Smooth muscle cell (in vitro differentiated cells): Measurements from ENCODE around the gene ESPN. TPM values are rescaled to one million over a fixed set of nuclear protein-coding genes. Genes with fewer than 3 reads are reported as not detected.

Experiments
- DNase-seq: peaks from one replicate; lab custom pipeline; 2025; ENCODE audit not compliant: unreplicated experiment; lab: John Stamatoyannopoulos, UW
- H2AFZ ChIP-seq: fragments of 200-600 bp; sonication (generic); 2 replicates; pipeline ENCODE4 v1.6.0; 2016; ENCODE audit warnings: antibody characterized with exemption, low read depth, mild to moderate bottlenecking
- H3F3A ChIP-seq: fragments of 200-600 bp; sonication (generic); 2 replicates; pipeline ENCODE4 v1.6.0; 2017; ENCODE audit warnings: antibody characterized with exemption, low read depth
- H3K27ac ChIP-seq: fragments of 200-600 bp; sonication (generic); 2 replicates; pipeline ENCODE4 v1.5.1; 2016; ENCODE audit warnings: low read depth, mild to moderate bottlenecking
- H3K27me3 ChIP-seq: fragments of 200-600 bp; sonication (generic); 2 replicates; pipeline ENCODE4 v1.6.1; 2016; ENCODE audit warnings: low read depth, mild to moderate bottlenecking
- H3K36me3 ChIP-seq: fragments of 200-600 bp; sonication (generic); 2 replicates; pipeline ENCODE4 v1.5.1; 2016; ENCODE audit warnings: low read depth
- H3K4me1 ChIP-seq: fragments of 200-600 bp; sonication (generic); 2 replicates; pipeline ENCODE4 v1.5.1; 2016; ENCODE audit warnings: low read depth
- H3K4me2 ChIP-seq: fragments of 200-600 bp; sonication (generic); 2 replicates; pipeline ENCODE4 v1.6.0; 2016; ENCODE audit warnings: mild to moderate bottlenecking
- H3K4me3 ChIP-seq: fragments of 200-600 bp; sonication (generic); 2 replicates; pipeline ENCODE4 v1.5.1; 2016; ENCODE audit warnings: mild to moderate bottlenecking
- H3K79me2 ChIP-seq: fragments of 200-600 bp; sonication (generic); 2 replicates; pipeline ENCODE4 v1.6.0; 2016; ENCODE audit warnings: low read depth, mild to moderate bottlenecking
- H3K9ac ChIP-seq: fragments of 200-600 bp; sonication (generic); 2 replicates; pipeline ENCODE4 v1.6.0; 2016; ENCODE audit warnings: low read depth
- H3K9me3 ChIP-seq: fragments of 200-600 bp; sonication (generic); replicated peaks from 2 replicates; pipeline ENCODE4 v1.5.1; 2016; ENCODE audit warnings: low read depth
- H4K20me1 ChIP-seq: fragments of 200-600 bp; sonication (generic); 2 replicates; pipeline ENCODE4 v1.6.0; 2016; ENCODE audit warnings: low read depth
- WGBS: methylation state at CpG from one replicate; pipeline ENCODE4 v1.1.7; 2016; ENCODE audit warnings: low lambda C conversion rate; 5-methylcytosine and 5-hydroxymethylcytosine counted together
- polyA plus RNA-seq: library from polyadenylated mRNA; unstranded; fragments of >200 nt; fragmentation: Nextera tagmentation; extraction: Ambion mirVana; gene quantifications from 2 replicates; pipeline ENCODE4 v1.2.1, GENCODE V29; 2016
- total RNA-seq: library from RNA; depleted of rRNA; stranded (reverse); fragments of >200 nt; gene quantifications from 2 replicates; pipeline ENCODE4 v1.2.3, GENCODE V29; 2014
- TF ChIP-seq, protein P1 (sequence below): fragments of 200-600 bp; sonication (generic); IDR thresholded peaks from 2 replicates; pipeline ENCODE4 v1.5.1; 2017; ENCODE audit warnings: borderline replicate concordance, mild to moderate bottlenecking, antibody characterized with exemption; ENCODE audit not compliant: insufficient read depth, poor library complexity, severe bottlenecking

ESPN gene
- total and polyA plus RNA-seq, 2 experiments from 2014 or later, result 1.1 TPM; not detected in 1

DNA sequence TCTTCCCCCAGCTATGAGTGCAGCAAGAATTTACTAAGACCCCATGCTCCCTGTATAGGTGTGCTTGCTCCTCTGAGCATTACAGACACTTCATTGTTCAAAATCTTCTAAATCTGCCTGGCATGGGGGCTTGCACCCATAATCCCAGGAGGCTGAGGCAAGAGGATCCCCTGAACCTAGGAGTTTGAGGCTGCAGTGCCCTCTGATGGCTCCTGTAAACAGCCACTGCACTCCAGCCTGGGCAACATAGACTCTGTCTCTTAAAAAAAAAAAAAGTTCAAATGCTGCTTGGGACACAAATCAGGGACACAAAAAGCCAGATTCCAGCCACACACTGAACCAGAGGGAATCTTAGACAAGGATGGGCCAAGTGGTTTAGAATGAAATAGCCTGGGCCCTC lies 27.6 kb upstream of the ESPN start:
- DNase-seq, result no peak
- Histone ChIP-seq H3K27ac (no peak overlapping the region), H3K36me3 (no peaks in the 10 kb centered on the region), H3K4me3 (no peak overlapping the region), H4K20me1 (no peaks in the 10 kb centered on the region), H3K27me3 (no peaks in the 10 kb centered on the region), H3K4me2 (no peak overlapping the region), H3K79me2 (no peaks in the 10 kb centered on the region), H2AFZ (no peak overlapping the region), H3K9ac (no peak overlapping the region), H3K4me1 (peaks cover 9% of the 10 kb centered on the region), H3F3A (no peaks in the 10 kb centered on the region), H3K9me3 (no peaks in the 10 kb centered on the region)
- TF ChIP-seq, protein P1, sequence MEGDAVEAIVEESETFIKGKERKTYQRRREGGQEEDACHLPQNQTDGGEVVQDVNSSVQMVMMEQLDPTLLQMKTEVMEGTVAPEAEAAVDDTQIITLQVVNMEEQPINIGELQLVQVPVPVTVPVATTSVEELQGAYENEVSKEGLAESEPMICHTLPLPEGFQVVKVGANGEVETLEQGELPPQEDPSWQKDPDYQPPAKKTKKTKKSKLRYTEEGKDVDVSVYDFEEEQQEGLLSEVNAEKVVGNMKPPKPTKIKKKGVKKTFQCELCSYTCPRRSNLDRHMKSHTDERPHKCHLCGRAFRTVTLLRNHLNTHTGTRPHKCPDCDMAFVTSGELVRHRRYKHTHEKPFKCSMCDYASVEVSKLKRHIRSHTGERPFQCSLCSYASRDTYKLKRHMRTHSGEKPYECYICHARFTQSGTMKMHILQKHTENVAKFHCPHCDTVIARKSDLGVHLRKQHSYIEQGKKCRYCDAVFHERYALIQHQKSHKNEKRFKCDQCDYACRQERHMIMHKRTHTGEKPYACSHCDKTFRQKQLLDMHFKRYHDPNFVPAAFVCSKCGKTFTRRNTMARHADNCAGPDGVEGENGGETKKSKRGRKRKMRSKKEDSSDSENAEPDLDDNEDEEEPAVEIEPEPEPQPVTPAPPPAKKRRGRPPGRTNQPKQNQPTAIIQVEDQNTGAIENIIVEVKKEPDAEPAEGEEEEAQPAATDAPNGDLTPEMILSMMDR, result no peak

DNA sequence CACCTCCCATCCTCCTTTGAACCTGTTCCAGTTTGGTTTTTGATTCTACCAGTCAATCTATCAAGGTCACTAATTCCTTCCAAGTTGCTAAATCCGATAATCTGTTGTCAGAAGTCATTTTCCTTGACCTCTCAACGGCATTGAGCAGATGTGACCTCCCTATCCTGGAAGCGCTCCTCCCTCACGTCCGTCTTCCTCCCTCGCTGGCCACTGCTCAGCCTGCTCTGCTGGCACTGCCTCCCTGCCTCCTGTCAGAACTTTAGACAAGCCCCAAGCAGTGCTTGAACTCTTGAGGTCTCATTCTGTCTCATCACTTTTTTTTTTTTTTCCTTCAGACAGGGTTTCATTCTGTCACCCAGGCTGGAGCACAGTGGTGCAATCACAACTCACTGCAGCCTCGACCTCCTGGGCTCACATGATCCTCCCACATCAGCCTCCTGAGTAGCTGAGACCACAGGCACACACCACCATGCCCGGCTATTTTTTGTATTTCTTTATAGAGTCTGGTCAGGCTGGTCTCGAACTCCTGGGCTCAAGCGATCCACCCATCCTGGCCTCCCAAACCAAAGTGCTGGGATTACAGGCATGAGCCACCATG lies 26.6 kb upstream of the ESPN start:
- no peaks in the 10 kb centered on the region for H3K27me3 ChIP-seq
- no peak for DNase-seq
- no peaks in the 10 kb centered on the region for H3K36me3 ChIP-seq
- H3K4me1 ChIP-seq, result peaks cover 4% of the 10 kb centered on the region
- WGBS, result 89% methylated on average over 10 of the region's 10 CpGs
- H3K4me3 ChIP-seq, result no peak overlapping the region
- no peaks in the 10 kb centered on the region for H4K20me1 ChIP-seq
- H3K27ac ChIP-seq, result no peak overlapping the region
- no peaks in the 10 kb centered on the region for H3K79me2 ChIP-seq
- TF ChIP-seq, protein P1, result no peak
- H3F3A ChIP-seq, result no peaks in the 10 kb centered on the region
- H2AFZ ChIP-seq, result no peak overlapping the region
- H3K4me2 ChIP-seq, result no peak overlapping the region
- no peaks in the 10 kb centered on the region for H3K9me3 ChIP-seq
- no peak overlapping the region for H3K9ac ChIP-seq

DNA sequence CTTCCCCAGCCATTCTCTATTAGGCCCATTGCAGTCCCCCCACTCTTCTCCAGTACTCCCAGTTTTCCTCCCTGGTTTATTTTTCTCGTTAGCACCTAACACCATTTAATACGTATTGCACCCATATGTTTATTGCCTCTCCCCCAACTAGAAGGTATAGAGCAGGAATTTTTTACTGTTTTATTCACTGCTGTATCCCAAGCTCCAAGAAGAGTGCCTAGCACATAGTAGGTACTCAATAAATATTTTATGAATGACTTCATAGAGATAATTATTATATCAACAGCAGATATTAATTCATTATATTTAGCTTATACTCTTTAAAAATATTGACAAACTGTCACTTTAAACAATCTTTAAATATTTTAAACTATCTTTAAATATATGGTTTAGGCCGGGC lies 25.3 kb upstream of the ESPN start:
- no peak overlapping the region for H2AFZ ChIP-seq
- no peak for DNase-seq
- H3K9ac ChIP-seq, result no peak overlapping the region
- H3K79me2 ChIP-seq, result no peaks in the 10 kb centered on the region
- no peak overlapping the region for H3K4me3 ChIP-seq
- H3K4me1 ChIP-seq, result no peaks in the 10 kb centered on the region
- no peaks in the 10 kb centered on the region for H3F3A ChIP-seq
- TF ChIP-seq, protein P1, result no peak
- no peaks in the 10 kb centered on the region for H3K27me3 ChIP-seq
- no peaks in the 10 kb centered on the region for H4K20me1 ChIP-seq
- H3K4me2 ChIP-seq, result no peak overlapping the region
- 92% methylated on average over 3 of the region's 3 CpGs for WGBS
- H3K27ac ChIP-seq, result no peak overlapping the region
- H3K36me3 ChIP-seq, result no peaks in the 10 kb centered on the region
- no peaks in the 10 kb centered on the region for H3K9me3 ChIP-seq

DNA sequence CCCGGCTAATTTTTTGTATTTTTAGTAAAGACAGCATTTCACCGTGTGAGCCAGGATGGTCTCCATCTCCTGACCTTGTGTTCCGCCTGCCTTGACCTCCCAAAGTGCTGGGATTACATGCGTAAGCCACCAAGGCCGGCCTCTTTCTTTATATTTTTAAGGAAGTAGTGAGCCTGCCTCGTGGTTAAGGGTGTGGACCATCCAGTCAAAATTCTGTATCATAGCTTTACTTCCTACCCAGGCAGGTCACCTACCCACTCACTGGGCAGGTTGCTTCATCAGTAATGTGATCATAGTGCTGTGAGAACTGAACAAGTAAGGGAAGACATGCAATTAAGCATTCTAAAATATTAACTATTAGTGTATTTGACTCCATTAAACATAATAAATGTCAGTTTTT lies 22.9 kb upstream of the ESPN start:
- no peak overlapping the region for H2AFZ ChIP-seq
- DNase-seq, result no peak
- H3K79me2 ChIP-seq, result no peaks in the 10 kb centered on the region
- TF ChIP-seq, protein P1, result no peak
- H3K36me3 ChIP-seq, result no peaks in the 10 kb centered on the region
- H3K9ac ChIP-seq, result no peak overlapping the region
- 83% methylated on average over 6 of the region's 6 CpGs for WGBS
- peaks cover 2% of the 10 kb centered on the region for H3K27me3 ChIP-seq
- H3K4me2 ChIP-seq, result no peak overlapping the region
- no peaks in the 10 kb centered on the region for H3F3A ChIP-seq
- H3K9me3 ChIP-seq, result no peaks in the 10 kb centered on the region
- no peaks in the 10 kb centered on the region for H3K4me1 ChIP-seq
- no peak overlapping the region for H3K4me3 ChIP-seq
- H3K27ac ChIP-seq, result no peak overlapping the region
- H4K20me1 ChIP-seq, result no peaks in the 10 kb centered on the region
